GM12864 (cell line): ENCODE data around the gene FBXO8.

Source experiments
- DNase-seq: peaks from one replicate; pipeline ENCODE4 v3.0.0-alpha.2; 2011; ENCODE audit warnings: low read depth
- H3K4me3 ChIP-seq: 2 replicates; pipeline ENCODE4 v1.5.1; 2011; ENCODE audit warnings: mild to moderate bottlenecking, low read depth, low read length, control low read depth
- TF ChIP-seq, protein P1 (sequence below): IDR thresholded peaks from 2 replicates; pipeline ENCODE4 v1.5.1; 2011; ENCODE audit warnings: low read depth, mild to moderate bottlenecking, moderate library complexity, low read length, control low read depth, inconsistent platforms; ENCODE audit errors: missing control alignments

Gene FBXO8

GRCh38 chr4:174260099-174260498, 23.4 kb downstream of the FBXO8 start:
- DNase-seq, result no peak
- TF ChIP-seq, protein P1, sequence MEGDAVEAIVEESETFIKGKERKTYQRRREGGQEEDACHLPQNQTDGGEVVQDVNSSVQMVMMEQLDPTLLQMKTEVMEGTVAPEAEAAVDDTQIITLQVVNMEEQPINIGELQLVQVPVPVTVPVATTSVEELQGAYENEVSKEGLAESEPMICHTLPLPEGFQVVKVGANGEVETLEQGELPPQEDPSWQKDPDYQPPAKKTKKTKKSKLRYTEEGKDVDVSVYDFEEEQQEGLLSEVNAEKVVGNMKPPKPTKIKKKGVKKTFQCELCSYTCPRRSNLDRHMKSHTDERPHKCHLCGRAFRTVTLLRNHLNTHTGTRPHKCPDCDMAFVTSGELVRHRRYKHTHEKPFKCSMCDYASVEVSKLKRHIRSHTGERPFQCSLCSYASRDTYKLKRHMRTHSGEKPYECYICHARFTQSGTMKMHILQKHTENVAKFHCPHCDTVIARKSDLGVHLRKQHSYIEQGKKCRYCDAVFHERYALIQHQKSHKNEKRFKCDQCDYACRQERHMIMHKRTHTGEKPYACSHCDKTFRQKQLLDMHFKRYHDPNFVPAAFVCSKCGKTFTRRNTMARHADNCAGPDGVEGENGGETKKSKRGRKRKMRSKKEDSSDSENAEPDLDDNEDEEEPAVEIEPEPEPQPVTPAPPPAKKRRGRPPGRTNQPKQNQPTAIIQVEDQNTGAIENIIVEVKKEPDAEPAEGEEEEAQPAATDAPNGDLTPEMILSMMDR, result no peak
- H3K4me3 ChIP-seq, result no peak overlapping the region

GRCh38 chr4:174259580-174259979, 23.9 kb downstream of the FBXO8 start:
- no peak for DNase-seq
- no peak overlapping the region for H3K4me3 ChIP-seq
- TF ChIP-seq, protein P1, result no peak

DNA sequence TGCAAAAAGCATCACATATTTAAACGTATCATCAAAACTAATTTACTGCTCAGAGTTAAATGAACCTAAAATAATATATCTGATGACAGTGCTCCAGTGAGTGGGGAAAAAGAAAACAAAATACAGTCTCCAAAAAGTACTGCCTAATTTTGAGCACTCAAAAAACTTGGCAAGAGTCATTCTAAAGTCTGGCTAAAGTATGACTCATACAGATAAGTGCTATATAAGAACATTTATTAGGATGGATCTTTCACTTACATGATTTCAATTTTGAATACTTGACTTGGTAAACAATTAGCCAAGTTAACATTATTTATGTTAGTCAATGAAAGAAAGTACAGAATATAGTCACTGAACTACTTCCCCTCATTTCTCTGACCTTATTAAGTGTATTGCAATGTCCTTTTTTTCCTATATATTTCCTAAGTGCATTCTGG, 27.2 kb downstream of the FBXO8 start:
- TF ChIP-seq, protein P1, result no peak
- no peak overlapping the region for H3K4me3 ChIP-seq
- no peak for DNase-seq

GRCh38 chr4:174255786-174256185, 27.7 kb downstream of the FBXO8 start:
- TF ChIP-seq, protein P1, result no peak
- H3K4me3 ChIP-seq, result no peak overlapping the region
- no peak for DNase-seq

- no peak overlapping the region for H3K4me3 ChIP-seq
- no peak for DNase-seq
- TF ChIP-seq, protein P1, result no peak
These were observed 28.1 kb downstream of the FBXO8 start for GRCh38 chr4:174255374-174255773.

DNA sequence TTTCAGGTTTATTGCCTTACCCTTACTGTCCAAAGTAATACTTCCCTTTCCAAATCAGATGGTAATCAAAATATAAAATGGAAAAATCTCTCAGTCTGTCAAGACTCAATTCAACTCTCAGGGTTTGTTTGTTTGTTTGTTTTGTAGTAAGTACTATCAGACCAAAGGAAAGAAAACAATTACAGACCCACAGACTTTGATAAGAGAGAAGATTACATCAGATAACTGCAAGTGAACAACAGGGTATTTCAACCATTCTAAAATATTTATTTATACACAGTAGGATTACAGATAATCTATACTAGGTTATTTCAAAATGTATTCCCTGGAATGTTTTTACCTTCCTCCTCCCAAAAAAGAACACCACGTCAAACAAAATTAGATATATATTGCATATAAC, 28.9 kb downstream of the FBXO8 start:
- TF ChIP-seq, protein P1, result no peak
- no peak overlapping the region for H3K4me3 ChIP-seq
- DNase-seq, result no peak

DNA sequence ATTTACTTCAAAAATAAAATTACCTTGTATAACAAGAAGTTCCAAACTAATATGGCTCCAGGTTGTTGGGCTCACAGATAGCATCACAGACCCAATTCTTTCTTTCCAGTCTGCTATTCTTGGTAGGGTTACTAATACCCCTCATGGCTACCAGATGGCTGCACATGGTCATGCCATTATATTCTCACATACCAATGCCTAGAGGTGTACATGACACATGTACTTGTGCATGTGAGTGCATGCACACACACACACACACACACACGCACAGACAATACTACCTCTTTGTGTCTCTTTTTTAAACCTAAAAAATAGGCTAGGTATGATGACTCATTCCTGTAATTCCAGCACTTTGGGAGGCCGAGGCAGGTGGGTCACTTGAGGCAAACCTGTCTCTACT, 31.1 kb downstream of the FBXO8 start:
- no peak overlapping the region for H3K4me3 ChIP-seq
- DNase-seq, result no peak
- TF ChIP-seq, protein P1, result no peak
